ENCODE results near the gene ABR. TPM values are rescaled to one million over a fixed set of nuclear protein-coding genes. Genes with fewer than 3 reads are reported as not detected.
"Not testable (repeated sequence)": the region's sequence is repeated elsewhere in the genome, so short reads cannot be mapped to it uniquely, and the experiment has no call there.

Gene ABR
- total RNA-seq, 1 donor from 2014 or later, result 279 TPM

GRCh38 chr17:1201132-1201702, 21.4 kb upstream of the ABR start:
- DNase-seq (ENCODE audit: low spot score), result peak; percentile 37

DNA sequence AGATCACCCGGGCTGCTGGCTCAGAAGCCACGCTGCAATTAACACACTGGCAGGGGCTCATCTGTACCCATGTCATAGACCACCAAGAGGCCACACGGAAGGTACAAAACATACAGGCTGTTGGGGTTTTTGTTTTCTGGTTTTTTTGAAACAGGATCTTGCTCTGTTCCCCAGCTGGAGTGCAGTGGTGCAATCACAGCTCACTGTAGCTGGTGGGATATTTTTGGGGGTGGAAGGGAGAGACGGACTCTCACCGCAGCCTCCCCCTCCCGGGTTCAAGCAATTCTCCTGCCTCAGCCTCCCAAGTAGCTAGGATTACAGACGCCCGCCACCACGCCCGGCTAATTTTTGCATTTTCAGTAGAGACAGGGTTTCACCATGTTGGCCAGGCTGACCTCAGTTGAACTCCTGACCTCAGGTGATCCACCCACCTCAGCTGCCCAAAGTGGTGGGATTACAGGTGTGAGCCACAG, 19.5 kb upstream of the ABR start:
- not testable (repeated sequence) for DNase-seq (ENCODE audit: low spot score)

DNA sequence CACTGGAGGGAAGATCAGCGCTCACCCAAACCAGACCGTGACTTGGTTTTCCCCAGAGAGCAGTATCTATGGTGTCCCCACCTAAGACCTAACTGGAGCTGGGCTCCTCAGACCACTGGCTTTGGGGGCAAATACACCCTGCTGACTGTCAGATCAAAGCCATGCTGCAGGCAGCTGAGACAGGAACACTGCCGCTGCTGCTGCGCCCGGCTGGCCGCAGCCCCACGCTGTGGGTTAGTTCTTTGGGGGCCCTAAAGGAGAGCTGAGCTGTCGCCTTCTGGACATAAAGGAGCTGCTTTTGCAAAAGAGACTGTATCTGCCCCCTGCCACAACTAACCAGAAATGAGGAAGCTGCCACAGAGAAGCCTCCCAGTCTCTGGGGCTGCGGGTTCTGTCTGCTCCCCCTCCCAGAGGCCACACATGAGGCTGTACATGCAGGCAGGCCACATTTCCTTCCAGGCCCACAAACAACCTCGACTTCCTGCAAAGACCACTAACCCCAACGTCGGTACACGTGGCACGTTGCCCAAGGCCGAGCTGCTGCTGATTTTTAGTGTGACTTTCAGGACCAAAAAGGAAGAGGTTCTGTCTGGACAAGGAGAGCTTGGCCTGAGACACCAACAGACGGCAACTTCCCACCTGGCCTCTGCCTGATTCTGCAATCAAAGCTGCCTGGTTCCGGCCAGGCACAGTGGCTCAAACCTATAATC, 18.2 kb upstream of the ABR start:
- DNase-seq (ENCODE audit: low spot score), result peak; percentile 87

GRCh38 chr17:1197379-1197778, 17.6 kb upstream of the ABR start:
- DNase-seq (ENCODE audit: low spot score), result peak; percentile 47

- no peak for DNase-seq (ENCODE audit: low spot score)
These were observed 17.2 kb upstream of the ABR start for GRCh38 chr17:1196946-1197345.

- DNase-seq (ENCODE audit: low spot score), result no peak
These were observed 13.3 kb upstream of the ABR start for GRCh38 chr17:1192911-1193699.

GRCh38 chr17:1190751-1191331, 11.1 kb upstream of the ABR start:
- no peak for DNase-seq (ENCODE audit: low spot score)

- peak; percentile 93 for DNase-seq (ENCODE audit: low spot score)
These were observed 9.2 kb upstream of the ABR start for GRCh38 chr17:1188812-1189504.

DNA sequence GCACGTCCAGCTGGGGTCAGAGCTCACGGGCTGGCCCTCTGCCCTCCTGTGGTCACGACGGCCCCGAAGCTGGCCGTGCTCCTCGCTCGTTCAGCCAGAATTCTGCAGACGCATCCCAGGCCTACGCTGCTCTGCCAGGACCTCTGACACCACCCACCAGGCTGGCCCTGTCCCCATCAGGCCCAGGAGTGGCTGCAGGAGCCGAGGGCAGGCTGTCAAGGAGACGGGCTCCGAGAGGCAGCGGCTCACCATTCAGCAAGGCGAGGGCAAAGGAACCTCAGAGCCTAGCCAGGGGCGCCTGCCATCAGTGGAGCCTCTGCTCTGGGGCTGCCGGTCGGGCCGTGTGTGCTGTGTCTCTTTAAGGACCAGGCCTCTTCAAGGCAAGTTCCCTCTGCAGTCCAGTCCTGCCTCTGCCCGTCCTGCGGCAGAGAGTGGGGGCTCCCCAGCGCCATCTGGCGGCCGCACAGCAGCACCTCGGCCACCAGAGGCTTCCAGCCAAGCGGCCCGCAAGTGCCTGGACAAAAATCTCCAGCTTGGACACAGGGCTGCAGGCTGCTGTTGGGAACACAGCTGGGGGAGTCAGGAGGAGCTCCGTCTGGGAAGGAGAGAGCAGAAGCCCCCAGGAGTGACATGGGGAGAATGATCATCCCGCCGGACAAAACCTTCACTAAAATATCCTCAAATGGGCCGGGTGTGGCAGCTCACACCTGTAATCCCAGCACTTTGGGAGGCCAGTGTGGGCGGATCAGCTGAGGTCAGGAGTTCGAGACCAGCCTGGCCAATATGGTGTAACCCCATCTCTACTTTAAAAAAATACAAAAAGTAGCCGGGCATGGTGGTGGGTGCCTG, 7.4 kb upstream of the ABR start:
- DNase-seq (ENCODE audit: low spot score), result peak; percentile 86

DNA sequence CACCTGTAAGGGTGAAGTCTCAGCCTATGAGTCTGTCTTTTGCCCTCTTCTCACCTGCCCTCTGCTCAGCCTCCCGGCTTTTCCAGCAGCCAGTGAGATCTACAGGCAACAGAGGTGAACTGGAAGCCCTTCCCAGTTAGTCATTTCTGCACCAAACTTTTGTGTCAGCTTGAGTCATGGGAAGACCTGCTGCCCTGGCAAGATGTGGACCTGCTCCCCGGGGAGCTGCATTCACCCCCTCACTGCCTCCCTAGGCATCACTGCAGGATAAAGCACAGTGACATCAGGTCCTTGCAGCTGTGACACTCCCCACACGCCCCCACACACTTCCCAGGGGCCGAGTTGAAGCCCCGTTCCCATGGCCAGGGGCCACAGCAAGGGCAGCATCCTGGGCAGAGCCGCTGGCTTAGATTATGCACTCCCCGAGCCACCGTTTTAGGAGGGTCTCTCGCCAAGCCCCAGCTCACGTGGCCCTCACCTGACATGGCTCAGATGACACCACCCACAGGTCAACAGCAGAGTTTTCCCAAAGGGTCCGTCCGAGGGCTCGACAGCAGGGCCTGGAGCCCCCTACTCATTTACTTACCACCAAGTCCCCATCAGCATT, 6.5 kb upstream of the ABR start:
- DNase-seq (ENCODE audit: low spot score), result no peak

DNA sequence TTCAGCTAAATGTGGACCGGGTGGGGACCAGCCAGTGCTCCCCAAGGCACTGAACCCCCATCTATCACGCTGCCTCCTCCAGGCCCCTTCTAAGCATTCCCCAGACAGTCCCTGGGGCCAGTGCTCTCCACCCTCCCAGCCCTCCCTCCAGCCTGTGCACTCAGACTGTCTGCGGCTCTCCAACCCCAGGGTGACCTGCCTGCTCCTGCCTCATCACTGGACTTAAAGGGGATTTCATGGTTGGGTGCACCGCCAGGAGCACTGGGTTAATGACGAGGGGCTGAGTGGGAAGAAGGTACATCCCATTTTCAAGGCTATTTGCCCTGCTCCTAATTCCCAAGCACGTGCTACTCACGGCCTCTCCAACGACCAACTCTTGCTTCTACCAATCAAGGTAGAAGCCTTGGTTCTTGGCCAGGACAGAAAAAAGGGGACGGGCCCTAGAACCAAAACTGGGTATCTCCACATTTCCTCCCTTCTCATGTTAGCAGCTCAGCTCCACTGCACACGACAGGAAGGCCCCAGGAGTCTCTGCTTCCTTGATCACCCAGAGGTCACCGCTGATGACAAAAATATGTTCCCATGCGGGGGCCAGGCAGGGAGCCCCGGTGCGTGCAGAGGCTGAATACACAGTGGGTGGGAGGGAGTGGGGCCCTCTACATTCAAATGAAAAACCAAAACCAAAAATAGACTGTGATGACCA, 3.5 kb upstream of the ABR start:
- DNase-seq (ENCODE audit: low spot score), result no peak

DNA sequence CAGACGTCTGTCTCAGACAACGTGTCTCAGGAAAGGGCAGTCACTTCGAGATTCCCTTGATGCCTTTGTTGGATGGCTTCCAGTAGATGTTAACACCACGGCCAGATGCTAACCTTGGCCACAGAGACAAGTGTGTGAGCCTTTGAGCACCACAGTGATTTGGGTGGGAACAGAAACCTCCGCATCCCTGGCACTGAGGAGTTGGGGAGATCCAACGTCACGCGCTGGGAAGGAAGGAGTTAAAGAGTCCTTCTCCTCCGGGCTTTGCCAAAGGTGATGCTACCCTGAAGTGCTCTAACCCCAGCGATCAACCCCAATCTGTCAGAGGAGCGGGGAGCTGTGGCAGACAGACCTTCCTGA, 3.0 kb upstream of the ABR start:
- no peak for DNase-seq (ENCODE audit: low spot score)

GRCh38 chr17:1181753-1182137, 2.0 kb upstream of the ABR start:
- DNase-seq (ENCODE audit: low spot score), result no peak

DNA sequence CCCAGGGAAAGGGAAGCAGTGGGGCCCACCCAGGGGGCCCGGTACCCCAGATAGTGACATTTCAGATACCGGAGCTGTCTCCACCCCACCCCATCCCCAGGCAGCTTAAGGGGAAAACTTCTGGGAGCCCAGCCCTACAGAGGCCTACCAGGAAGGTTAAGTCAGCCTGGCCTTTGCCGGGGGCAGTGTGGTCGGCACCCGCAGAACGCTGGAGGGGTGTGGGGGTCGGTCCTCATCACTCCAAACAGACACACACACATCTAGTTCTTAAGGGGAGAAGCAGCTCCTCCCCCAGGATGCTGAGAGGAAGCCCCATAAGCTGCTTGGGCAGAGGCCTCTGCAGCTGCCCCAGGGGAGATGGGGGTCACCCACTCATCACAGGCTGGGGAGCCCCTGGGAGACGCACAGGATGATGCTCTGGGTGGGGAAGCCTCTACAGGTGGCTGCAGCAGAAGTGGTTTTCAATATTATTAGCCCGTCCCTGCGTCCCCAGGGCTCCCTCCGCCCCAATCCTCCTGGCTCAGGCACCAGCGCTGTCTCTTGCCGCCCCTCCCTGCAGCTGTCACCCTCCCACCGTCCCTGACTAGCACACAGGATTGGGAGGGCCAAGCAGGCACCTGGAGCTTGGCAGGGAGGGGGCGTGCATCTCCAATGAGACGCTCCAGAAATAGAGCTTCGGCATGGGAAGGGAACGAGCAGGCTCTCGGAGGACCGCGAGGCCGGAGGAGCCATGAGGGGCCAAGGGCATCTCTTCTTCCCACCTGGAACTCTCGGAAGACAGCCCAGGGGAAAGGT, 1.4 kb upstream of the ABR start:
- DNase-seq (ENCODE audit: low spot score), result no peak

- DNase-seq (ENCODE audit: low spot score), result no peak
These were observed 516 bp downstream of the ABR start for GRCh38 chr17:1179112-1179817.

GRCh38 chr17:1177016-1177700, 2.6 kb downstream of the ABR start:
- DNase-seq (ENCODE audit: low spot score), result no peak

DNA sequence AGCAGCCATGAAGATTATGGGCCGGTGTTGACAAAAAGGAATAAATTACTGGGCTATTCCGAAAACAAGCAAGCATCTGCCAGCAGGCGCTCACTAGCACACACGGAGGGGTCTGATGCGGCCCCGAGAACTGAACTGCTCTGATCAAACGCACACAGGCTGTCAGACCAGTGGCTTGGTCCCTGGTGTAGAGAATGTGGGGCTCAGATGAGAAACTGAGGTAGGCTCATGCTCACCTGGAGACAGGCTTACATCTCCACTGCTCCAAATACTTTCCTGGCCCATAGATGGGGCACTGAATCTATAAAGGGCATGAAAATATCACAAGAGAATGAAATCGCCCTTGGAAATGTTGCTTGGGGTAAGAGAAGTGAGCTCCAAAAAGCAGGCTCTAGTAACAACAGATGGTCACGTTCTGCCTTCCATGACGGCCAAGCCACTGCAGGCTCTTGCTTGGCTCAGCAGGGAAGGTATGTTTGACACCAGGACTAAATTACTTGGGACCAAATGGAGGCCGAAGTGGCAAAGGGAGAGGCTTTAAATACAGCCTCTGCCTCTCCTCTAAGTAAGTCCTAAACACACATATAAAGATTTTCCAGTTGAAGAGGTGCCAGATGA, 5.4 kb downstream of the ABR start:
- DNase-seq (ENCODE audit: low spot score), result no peak

Measured in mucosa of gallbladder (tissue), 1 donor.